Superior temporal gyrus (tissue), 1 donor: ENCODE results near the gene BNC2.

ENCODE experiments used
- DNase-seq: peaks from one replicate; pipeline ENCODE4 v3.0.0-alpha.2; 2016; ENCODE audit errors: extremely low spot score

The BNC2 gene

GRCh38 chr9:16869882-16870595 lies 431 bp downstream of the BNC2 start:
- DNase-seq = no peak

GRCh38 chr9:16869131-16869881 lies 1.2 kb downstream of the BNC2 start:
- DNase-seq = no peak

GRCh38 chr9:16868701-16869100 lies 1.8 kb downstream of the BNC2 start:
- DNase-seq = no peak

GRCh38 chr9:16867576-16868311 lies 2.7 kb downstream of the BNC2 start:
- DNase-seq = no peak

- DNase-seq = no peak
Measured at GRCh38 chr9:16866587-16866986, 3.9 kb downstream of the BNC2 start.

- no peak for DNase-seq
Measured at GRCh38 chr9:16864649-16865434, 5.6 kb downstream of the BNC2 start.

- no peak for DNase-seq
Measured at GRCh38 chr9:16848179-16848578, 22.3 kb downstream of the BNC2 start.

- no peak for DNase-seq
Measured at GRCh38 chr9:16846986-16847385, 23.5 kb downstream of the BNC2 start.

- no peak for DNase-seq
Measured at GRCh38 chr9:16846367-16846766, 24.1 kb downstream of the BNC2 start.

- no peak for DNase-seq
Measured at GRCh38 chr9:16834817-16835216, 35.7 kb downstream of the BNC2 start.

GRCh38 chr9:16833296-16833835 lies 37.1 kb downstream of the BNC2 start:
- no peak for DNase-seq

GRCh38 chr9:16832101-16832500 lies 38.4 kb downstream of the BNC2 start:
- no peak for DNase-seq

GRCh38 chr9:16830806-16831205 lies 39.7 kb downstream of the BNC2 start:
- no peak for DNase-seq

GRCh38 chr9:16828340-16829281 lies 41.9 kb downstream of the BNC2 start:
- no peak for DNase-seq

- no peak for DNase-seq
Measured at GRCh38 chr9:16825971-16826625, 44.4 kb downstream of the BNC2 start.

- DNase-seq = no peak
Measured at GRCh38 chr9:16825331-16825725, 45.1 kb downstream of the BNC2 start.

- DNase-seq = no peak
Measured at GRCh38 chr9:16824545-16825330, 45.7 kb downstream of the BNC2 start.

- no peak for DNase-seq
Measured at GRCh38 chr9:16823906-16824305, 46.6 kb downstream of the BNC2 start.

- no peak for DNase-seq
Measured at GRCh38 chr9:16821344-16821743, 49.1 kb downstream of the BNC2 start.
